ENCODE measurements around the gene MAMLD1.

DNA sequence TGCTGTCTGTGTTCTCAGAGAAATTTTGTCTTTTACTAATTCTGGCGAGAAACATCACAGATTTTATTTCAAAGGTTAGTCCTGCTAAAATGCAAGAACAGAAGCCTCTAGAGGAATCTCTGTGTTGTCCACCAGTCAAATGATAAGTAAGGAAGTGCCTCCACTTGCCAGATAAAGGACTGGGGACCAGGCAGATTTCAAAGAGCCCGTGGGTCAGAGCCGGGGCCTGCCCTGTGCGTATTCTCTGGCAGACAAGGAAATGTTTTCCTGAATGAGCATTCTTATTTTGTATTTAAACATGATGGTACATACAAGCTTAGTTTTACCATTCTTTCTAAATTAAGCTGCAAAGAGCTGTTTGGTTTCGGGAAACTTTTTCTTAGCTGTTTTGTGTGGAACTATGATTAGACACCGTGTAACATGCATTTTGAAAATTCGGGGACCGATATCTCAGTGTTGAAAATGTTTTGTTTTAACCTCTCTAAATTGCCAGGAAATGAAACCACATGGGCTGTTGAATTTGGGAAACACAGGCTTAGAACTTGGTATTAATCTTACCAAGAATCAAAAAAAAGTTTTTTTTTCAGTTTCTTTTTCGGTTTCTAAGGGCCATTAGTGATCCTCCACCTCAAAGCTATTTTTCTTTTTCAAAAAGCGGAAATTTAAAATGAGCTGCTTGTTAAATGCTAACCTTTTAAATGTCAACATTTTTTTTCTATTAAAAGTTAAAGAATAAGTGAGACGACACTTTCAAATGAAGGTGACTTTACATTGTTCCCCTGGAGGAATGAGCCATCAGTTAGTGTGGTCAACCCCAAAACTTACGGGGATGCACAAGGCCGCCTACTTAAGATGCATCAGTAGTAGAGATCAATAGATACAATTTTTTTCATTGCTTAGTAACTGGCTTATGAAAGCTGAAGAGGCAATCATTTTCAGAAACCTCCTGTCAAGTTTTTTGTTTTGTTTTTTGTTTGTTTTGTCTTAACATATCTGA is 115.7 kb downstream of the MAMLD1 start:
- TF ChIP-seq GATA2 (IDR thresholded peaks at IDR 0.05; ENCODE audit: low read depth, low read length) (no peak), GATA3 (IDR thresholded peaks at IDR 0.05; ENCODE audit: low read depth, low read length) (no peak)
